ENCODE measurements around the gene STYXL1.
"Not testable (repeated sequence)": the region's sequence is repeated elsewhere in the genome, so short reads cannot be mapped to it uniquely, and the experiment has no call there.

The STYXL1 gene

DNA sequence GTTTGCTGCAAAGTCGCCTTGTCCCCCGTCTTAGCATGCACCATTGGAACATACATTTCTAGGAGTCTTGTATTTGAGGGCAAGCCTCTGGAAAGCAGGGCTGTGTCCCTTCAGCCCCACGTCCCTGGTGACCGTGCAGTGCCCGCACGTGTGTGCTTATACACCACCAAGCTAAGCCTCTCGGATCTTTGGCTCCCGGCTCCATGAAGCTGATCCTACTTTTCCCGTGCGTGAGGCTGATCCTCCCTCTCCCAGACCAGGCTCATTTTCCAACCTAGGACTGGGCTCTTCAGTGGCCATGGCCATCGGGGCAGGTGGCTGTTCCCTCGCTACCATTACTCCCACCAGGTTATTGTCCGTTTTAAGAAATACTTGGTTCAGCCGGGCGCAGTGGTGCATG, 14.5 kb upstream of the STYXL1 start:
- Histone ChIP-seq H3K4me2 (ENCODE audit: insufficient read depth, low read length) (no peak overlapping the region), H3K36me3 (ENCODE audit: insufficient read depth, low read length) (peaks cover 98% of the 10 kb centered on the region), H3K79me2 (ENCODE audit: insufficient read depth, low read length) (no peaks in the 10 kb centered on the region), H4K20me1 (ENCODE audit: insufficient read depth, low read length) (peaks cover 47% of the 10 kb centered on the region), H3K9ac (ENCODE audit: low read depth, low read length) (no peak overlapping the region), H3K4me3 (ENCODE audit: low read depth in 1 of 2, low read length in 2 of 2) (no peak overlapping the region), H3K9me3 (ENCODE audit: insufficient read depth, low read length, severe bottlenecking) (no peaks in the 10 kb centered on the region), H3K27ac (ENCODE audit: low read length) (no peak overlapping the region), H3K27me3 (ENCODE audit: insufficient read depth, low read length, poor library complexity) (no peaks in the 10 kb centered on the region), H2AFZ (ENCODE audit: low read depth, low read length) (no peak overlapping the region), H3K4me1 (ENCODE audit: insufficient read depth, low read length) (no peaks in the 10 kb centered on the region)
- no peak for TF ChIP-seq EZH2 (IDR thresholded peaks at IDR 0.05; ENCODE audit: borderline replicate concordance, low read depth, low read length, severe bottlenecking)
- TF ChIP-seq, protein P1, sequence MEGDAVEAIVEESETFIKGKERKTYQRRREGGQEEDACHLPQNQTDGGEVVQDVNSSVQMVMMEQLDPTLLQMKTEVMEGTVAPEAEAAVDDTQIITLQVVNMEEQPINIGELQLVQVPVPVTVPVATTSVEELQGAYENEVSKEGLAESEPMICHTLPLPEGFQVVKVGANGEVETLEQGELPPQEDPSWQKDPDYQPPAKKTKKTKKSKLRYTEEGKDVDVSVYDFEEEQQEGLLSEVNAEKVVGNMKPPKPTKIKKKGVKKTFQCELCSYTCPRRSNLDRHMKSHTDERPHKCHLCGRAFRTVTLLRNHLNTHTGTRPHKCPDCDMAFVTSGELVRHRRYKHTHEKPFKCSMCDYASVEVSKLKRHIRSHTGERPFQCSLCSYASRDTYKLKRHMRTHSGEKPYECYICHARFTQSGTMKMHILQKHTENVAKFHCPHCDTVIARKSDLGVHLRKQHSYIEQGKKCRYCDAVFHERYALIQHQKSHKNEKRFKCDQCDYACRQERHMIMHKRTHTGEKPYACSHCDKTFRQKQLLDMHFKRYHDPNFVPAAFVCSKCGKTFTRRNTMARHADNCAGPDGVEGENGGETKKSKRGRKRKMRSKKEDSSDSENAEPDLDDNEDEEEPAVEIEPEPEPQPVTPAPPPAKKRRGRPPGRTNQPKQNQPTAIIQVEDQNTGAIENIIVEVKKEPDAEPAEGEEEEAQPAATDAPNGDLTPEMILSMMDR (IDR thresholded peaks at IDR 0.05; ENCODE audit: borderline replicate concordance, extremely low read depth, low read length, poor library complexity, severe bottlenecking), result no peak
- ATAC-seq (ENCODE audit: insufficient read depth, low read depth) (no peak), DNase-seq (no peak)

DNA sequence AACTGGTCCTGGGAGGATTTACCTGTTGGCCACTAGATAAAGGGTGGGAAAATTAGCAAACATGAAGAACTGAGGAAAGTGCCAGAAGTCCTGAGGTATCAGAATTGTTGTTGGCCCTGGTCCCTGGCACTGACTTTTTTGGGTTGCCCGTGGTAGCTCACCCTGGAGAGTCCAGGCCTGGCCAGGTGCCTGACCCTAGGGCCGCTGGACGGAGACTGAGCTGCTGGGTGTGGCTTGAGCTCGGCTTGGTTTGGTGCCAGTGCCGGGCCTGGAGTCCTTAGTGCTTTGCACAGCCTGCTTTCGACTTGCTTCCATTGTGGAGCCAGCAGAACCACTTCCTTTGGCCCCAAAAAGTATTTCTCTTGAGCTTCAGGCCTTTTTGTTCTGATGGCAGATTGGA, 13.0 kb upstream of the STYXL1 start:
- Histone ChIP-seq H2AFZ (ENCODE audit: low read depth, low read length) (no peak overlapping the region), H3K36me3 (ENCODE audit: insufficient read depth, low read length) (peaks cover 97% of the 10 kb centered on the region), H3K9me3 (ENCODE audit: insufficient read depth, low read length, severe bottlenecking) (no peaks in the 10 kb centered on the region), H3K4me3 (ENCODE audit: low read depth in 1 of 2, low read length in 2 of 2) (no peak overlapping the region), H3K4me1 (ENCODE audit: insufficient read depth, low read length) (no peaks in the 10 kb centered on the region), H3K4me2 (ENCODE audit: insufficient read depth, low read length) (no peak overlapping the region), H4K20me1 (ENCODE audit: insufficient read depth, low read length) (peaks cover 59% of the 10 kb centered on the region), H3K27ac (ENCODE audit: low read length) (no peak overlapping the region), H3K9ac (ENCODE audit: low read depth, low read length) (no peak overlapping the region), H3K79me2 (ENCODE audit: insufficient read depth, low read length) (peaks cover 5% of the 10 kb centered on the region; the same call in 1 of the 2 replicates), H3K27me3 (ENCODE audit: insufficient read depth, low read length, poor library complexity) (no peaks in the 10 kb centered on the region)
- ATAC-seq (ENCODE audit: insufficient read depth, low read depth), result no peak
- no peak for TF ChIP-seq EZH2 (IDR thresholded peaks at IDR 0.05; ENCODE audit: borderline replicate concordance, low read depth, low read length, severe bottlenecking)
- TF ChIP-seq, protein P1 (IDR thresholded peaks at IDR 0.05; ENCODE audit: borderline replicate concordance, extremely low read depth, low read length, poor library complexity, severe bottlenecking), result no peak
- no peak for DNase-seq

DNA sequence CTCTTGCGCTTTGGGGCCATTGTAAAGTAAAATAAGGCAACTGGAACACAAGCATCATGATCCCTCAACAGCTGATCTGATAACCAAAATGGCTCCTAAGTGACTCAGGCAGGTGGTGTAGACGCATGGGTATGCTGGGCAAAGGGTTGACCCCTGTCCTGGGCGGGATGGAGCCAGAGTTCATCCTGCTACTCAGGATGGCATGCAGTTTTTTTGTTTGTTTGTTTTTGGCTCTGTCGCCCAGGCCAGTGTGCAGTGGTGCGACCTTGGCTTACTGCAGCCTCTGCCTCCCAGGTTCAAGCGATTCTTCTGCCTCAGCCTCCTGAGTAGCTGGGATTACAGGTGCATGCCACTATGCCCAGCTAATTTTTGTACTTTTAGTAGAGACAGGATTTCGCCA, 10.9 kb upstream of the STYXL1 start:
- Histone ChIP-seq H3K79me2 (ENCODE audit: insufficient read depth, low read length) (peaks cover 23% of the 10 kb centered on the region), H4K20me1 (ENCODE audit: insufficient read depth, low read length) (peaks cover 65% of the 10 kb centered on the region), H3K36me3 (ENCODE audit: insufficient read depth, low read length) (peaks cover 94% of the 10 kb centered on the region)
- not testable (repeated sequence) for H3K4me3 ChIP-seq (ENCODE audit: low read depth in 1 of 2, low read length in 2 of 2); H3K4me2 ChIP-seq (ENCODE audit: insufficient read depth, low read length); ATAC-seq (ENCODE audit: insufficient read depth, low read depth); H3K27ac ChIP-seq (ENCODE audit: low read length); H3K9me3 ChIP-seq (ENCODE audit: insufficient read depth, low read length, severe bottlenecking); DNase-seq; H2AFZ ChIP-seq (ENCODE audit: low read depth, low read length); H3K4me1 ChIP-seq (ENCODE audit: insufficient read depth, low read length); H3K27me3 ChIP-seq (ENCODE audit: insufficient read depth, low read length, poor library complexity); H3K9ac ChIP-seq (ENCODE audit: low read depth, low read length)

DNA sequence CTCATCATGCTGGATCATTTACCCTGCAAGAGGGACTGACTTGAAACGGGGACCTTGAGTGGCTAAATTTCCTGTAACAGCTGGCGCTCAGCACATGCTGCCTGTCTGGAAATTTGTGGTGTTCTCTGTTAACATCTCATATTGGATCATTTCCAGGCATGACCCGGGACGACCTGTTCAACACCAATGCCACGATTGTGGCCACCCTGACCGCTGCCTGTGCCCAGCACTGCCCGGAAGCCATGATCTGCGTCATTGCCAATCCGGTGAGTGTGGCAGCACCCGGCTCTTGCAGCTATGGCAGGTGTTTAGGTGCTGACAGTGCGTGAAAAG, 10.0 kb upstream of the STYXL1 start:
- H3K27ac ChIP-seq (ENCODE audit: low read length), result no peak overlapping the region
- H3K4me3 ChIP-seq (ENCODE audit: low read depth in 1 of 2, low read length in 2 of 2), result no peak overlapping the region
- TF ChIP-seq, protein P1 (IDR thresholded peaks at IDR 0.05; ENCODE audit: borderline replicate concordance, extremely low read depth, low read length, poor library complexity, severe bottlenecking), result no peak
- TF ChIP-seq EZH2 (IDR thresholded peaks at IDR 0.05; ENCODE audit: borderline replicate concordance, low read depth, low read length, severe bottlenecking), result no peak
- H3K4me1 ChIP-seq (ENCODE audit: insufficient read depth, low read length), result no peaks in the 10 kb centered on the region
- no peak for DNase-seq
- ATAC-seq (ENCODE audit: insufficient read depth, low read depth), result no peak
- H4K20me1 ChIP-seq (ENCODE audit: insufficient read depth, low read length), result peaks cover 66% of the 10 kb centered on the region
- no peak overlapping the region for H2AFZ ChIP-seq (ENCODE audit: low read depth, low read length)
- H3K36me3 ChIP-seq (ENCODE audit: insufficient read depth, low read length), result peaks cover 94% of the 10 kb centered on the region
- peaks cover 32% of the 10 kb centered on the region for H3K79me2 ChIP-seq (ENCODE audit: insufficient read depth, low read length)
- H3K27me3 ChIP-seq (ENCODE audit: insufficient read depth, low read length, poor library complexity), result no peaks in the 10 kb centered on the region
- H3K4me2 ChIP-seq (ENCODE audit: insufficient read depth, low read length), result no peak overlapping the region
- H3K9ac ChIP-seq (ENCODE audit: low read depth, low read length), result no peak overlapping the region
- no peaks in the 10 kb centered on the region for H3K9me3 ChIP-seq (ENCODE audit: insufficient read depth, low read length, severe bottlenecking)
